B cell (primary cell): ENCODE results near the gene PRSS33. TPM values are rescaled to one million over a fixed set of nuclear protein-coding genes. Genes with fewer than 3 reads are reported as not detected.

ENCODE experiments used
- ATAC-seq: fragments of 200-7000 bp; cut with Tn5 transposase; one replicate; pipeline ENCODE4 v1.10.0; 2021; ENCODE audit warnings: low read depth, mild to moderate bottlenecking, moderate number of reproducible peaks, moderate library complexity
- CTCF ChIA-PET: fragments of 350-600 bp; sonication (Branson Sonifier 250); formaldehyde crosslinking; loops from one replicate; lab custom pipeline; 2021; ENCODE audit warnings: antibody characterized with exemption, inconsistent platforms; lab: Charles Lee
- POLR2A ChIA-PET: fragments of 350-600 bp; sonication (Branson Sonifier 250); formaldehyde crosslinking; loops from one replicate; lab custom pipeline; 2021; ENCODE audit warnings: antibody characterized with exemption; lab: Charles Lee
- DNase-seq: peaks from one replicate; pipeline ENCODE4 v3.0.0; 2013
- H2AFZ ChIP-seq: 2 replicates; pipeline ENCODE4 v1.6.1; 2012; ENCODE audit warnings: mild to moderate bottlenecking, low read depth, low read length; ENCODE audit not compliant: insufficient read depth, poor library complexity, severe bottlenecking
- H3K27ac ChIP-seq, 2 donors: 1 replicate in 1 of 2; 2 replicates in 1 of 2; pipeline ENCODE4 v1.5.1; 2012 to 2013; ENCODE audit warnings: low read length in 2 of 2, mild to moderate bottlenecking in 2 of 2, moderate library complexity in 1 of 2
- H3K27me3 ChIP-seq, 4 experiments: fragments of 200-600 bp in 1 of 4; sonication (generic) in 1 of 4; replicated peaks in 1 of 4; 1 replicate in 2 of 4; 2 replicates in 2 of 4; pipeline versions ENCODE4 v1.6.1 to v1.7.0; 2013 to 2016; ENCODE audit warnings: low read length in 3 of 4, mild to moderate bottlenecking in 2 of 4, mixed read lengths in 1 of 4, moderate library complexity in 1 of 4; ENCODE audit not compliant: insufficient read depth in 4 of 4, control insufficient read depth in 3 of 4; ENCODE audit errors: control extremely low read depth in 1 of 4
- H3K36me3 ChIP-seq, 2 experiments: replicated peaks in 1 of 2; 1 replicate in 1 of 2; 2 replicates in 1 of 2; pipeline versions ENCODE4 v1.6.1 to v1.7.1; 2013; ENCODE audit warnings: low read length in 1 of 2; ENCODE audit not compliant: insufficient read depth in 2 of 2, control insufficient read depth in 1 of 2; ENCODE audit errors: control extremely low read depth in 1 of 2, extremely low read depth in 1 of 2
- H3K4me1 ChIP-seq, 2 donors: fragments of 200-600 bp in 1 of 2; sonication (generic) in 1 of 2; 1 replicate in 1 of 2; 2 replicates in 1 of 2; pipeline versions ENCODE4 v1.5.1 to v1.6.1; 2013 to 2017; ENCODE audit warnings: low read length in 2 of 2; ENCODE audit not compliant: control insufficient read depth in 2 of 2, insufficient read depth in 2 of 2
- H3K4me2 ChIP-seq: replicated peaks from 2 replicates; pipeline ENCODE3; 2012; ENCODE audit warnings: mild to moderate bottlenecking, low read depth, low read length; ENCODE audit not compliant: poor library complexity, severe bottlenecking
- H3K4me3 ChIP-seq, 5 experiments: fragments of 200-600 bp in 1 of 5; sonication (generic) in 1 of 5; 1 replicate in 3 of 5; 2 replicates in 2 of 5; pipeline versions ENCODE4 v1.5.1 to v1.7.0; 2011 to 2016; ENCODE audit warnings: low read length in 4 of 5, mild to moderate bottlenecking in 4 of 5, low read depth in 2 of 5, control low read depth in 1 of 5, moderate library complexity in 1 of 5; ENCODE audit not compliant: insufficient read depth in 1 of 5; ENCODE audit errors: control extremely low read depth in 1 of 5, extremely low read depth in 1 of 5
- H3K79me2 ChIP-seq: fragments of 200-600 bp; sonication (generic); one replicate; pipeline ENCODE4 v1.6.0; 2016; ENCODE audit warnings: low read length; ENCODE audit not compliant: control insufficient read depth, insufficient read depth
- H3K9ac ChIP-seq: fragments of 200-600 bp; sonication (generic); 2 replicates; pipeline ENCODE4 v1.6.1; 2017; ENCODE audit warnings: mild to moderate bottlenecking, low read length, moderate library complexity
- H3K9me3 ChIP-seq, 3 donors: one replicate each; pipeline versions ENCODE4 v1.6.1 to v1.7.1; 2013; ENCODE audit warnings: low read length in 2 of 3; ENCODE audit not compliant: control insufficient read depth in 2 of 3, insufficient read depth in 1 of 3; ENCODE audit errors: control extremely low read depth in 1 of 3
- H4K20me1 ChIP-seq: 2 replicates; pipeline ENCODE4 v1.6.0; 2012; ENCODE audit warnings: mild to moderate bottlenecking, low read length; ENCODE audit not compliant: insufficient read depth, control insufficient read depth, poor library complexity, severe bottlenecking
- H3K27ac Mint-ChIP-seq: one replicate; pipeline ENCODE4 v1.8.0; 2021; ENCODE audit warnings: mixed read lengths
- H3K27me3 Mint-ChIP-seq: one replicate; pipeline ENCODE4 v1.8.0; 2021; ENCODE audit warnings: mixed read lengths
- H3K4me1 Mint-ChIP-seq: one replicate; pipeline ENCODE4 v1.8.0; 2021; ENCODE audit warnings: mixed read lengths
- H3K4me3 Mint-ChIP-seq: one replicate; pipeline ENCODE4 v1.8.0; 2021; ENCODE audit warnings: mixed read lengths
- H3K9me3 Mint-ChIP-seq: one replicate; pipeline ENCODE4 v1.8.0; 2022; ENCODE audit warnings: mixed read lengths; ENCODE audit not compliant: insufficient read depth
- EZH2 ChIP-seq: IDR thresholded peaks from 2 replicates; pipeline ENCODE4 v1.6.1; 2012; ENCODE audit warnings: borderline replicate concordance, low read depth, mild to moderate bottlenecking, moderate library complexity, low read length; ENCODE audit not compliant: insufficient read depth, poor library complexity, severe bottlenecking
- WGBS: methylation state at CpG from one replicate; pipeline ENCODE4 v1.1.5; 2013; ENCODE audit warnings: missing lambda C conversion rate; ENCODE audit not compliant: insufficient coverage; 5-methylcytosine and 5-hydroxymethylcytosine counted together
- intact Hi-C: fragments of 100-400 bp; cut with micrococcal nuclease; formaldehyde crosslinking; loops from one replicate; pipeline ENCODE4 v1.10.0; 2022
- polyA plus RNA-seq: library from polyadenylated mRNA; depleted of rRNA; stranded (reverse); fragments of >200 nt; gene quantifications from 2 replicates; pipeline ENCODE4 v1.2.3, GENCODE V29; 2012
- total RNA-seq, 2 donors: library from RNA; stranded (reverse); fragments of 120-200 nt in 1 of 2; gene quantifications; 1 replicate in 1 of 2; 2 replicates in 1 of 2; pipeline versions ENCODE4 v1.2.3 to v1.2.4, GENCODE V29; 2013 to 2022
- TF ChIP-seq, protein P1 (sequence below): fragments of 200-600 bp; IDR thresholded peaks from one replicate; pipeline ENCODE4 v1.8.0; 2022; ENCODE audit warnings: antibody characterized with exemption, mild to moderate bottlenecking

PRSS33 gene
- total and polyA plus RNA-seq, 2 donors (not counting 1 experiment from before 2014, with no cell fraction given) = not detected

DNA sequence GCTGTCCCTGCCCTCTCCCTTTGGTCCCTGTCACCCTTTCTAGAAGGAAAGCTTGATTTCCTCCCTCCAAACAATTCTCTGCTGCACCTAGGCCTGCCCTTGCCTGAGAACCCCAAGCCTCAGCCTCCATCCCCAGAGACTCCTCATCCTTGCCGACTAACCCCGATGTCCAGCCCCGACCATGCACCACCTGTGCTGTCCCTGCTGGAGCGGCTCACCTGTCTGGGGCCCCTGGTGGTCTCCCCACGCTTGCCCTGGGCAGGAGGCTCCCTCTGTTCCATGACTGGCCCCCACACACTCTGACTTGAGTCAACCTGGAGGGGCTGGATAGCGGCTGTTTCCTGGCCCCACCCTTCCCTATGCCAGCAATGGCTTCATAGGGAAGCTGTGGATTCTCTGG is 46.9 kb downstream of the PRSS33 start:
- no peaks in the 10 kb centered on the region for H3K9me3 ChIP-seq
- 95% methylated on average over 6 of the region's 6 CpGs for WGBS
- H3K4me1 ChIP-seq = no peaks in the 10 kb centered on the region
- no peak overlapping the region for H3K4me3 Mint-ChIP-seq
- H3K36me3 ChIP-seq = no peaks in the 10 kb centered on the region
- peaks cover 0 to 6% (median 0%) of the 10 kb centered on the region in 4 experiments for H3K27me3 ChIP-seq
- no peak overlapping the region for H3K27ac ChIP-seq
- H3K27me3 Mint-ChIP-seq = no peaks in the 10 kb centered on the region
- H3K4me1 Mint-ChIP-seq = no peaks in the 10 kb centered on the region
- no peak overlapping the region for H2AFZ ChIP-seq
- no peak overlapping the region for H3K27ac Mint-ChIP-seq
- H3K4me3 ChIP-seq = no peak overlapping the region
- H3K9me3 Mint-ChIP-seq = no peaks in the 10 kb centered on the region
- POLR2A ChIA-PET = no interaction called here
- no peak for ATAC-seq
- no peak overlapping the region for H3K9ac ChIP-seq
- DNase-seq = no peak
- no peaks in the 10 kb centered on the region for H4K20me1 ChIP-seq
- no peak overlapping the region for H3K4me2 ChIP-seq
- no peaks in the 10 kb centered on the region for H3K79me2 ChIP-seq
- intact Hi-C loops = no loop called here
- CTCF ChIA-PET = no interaction called here
- TF ChIP-seq, protein P1, sequence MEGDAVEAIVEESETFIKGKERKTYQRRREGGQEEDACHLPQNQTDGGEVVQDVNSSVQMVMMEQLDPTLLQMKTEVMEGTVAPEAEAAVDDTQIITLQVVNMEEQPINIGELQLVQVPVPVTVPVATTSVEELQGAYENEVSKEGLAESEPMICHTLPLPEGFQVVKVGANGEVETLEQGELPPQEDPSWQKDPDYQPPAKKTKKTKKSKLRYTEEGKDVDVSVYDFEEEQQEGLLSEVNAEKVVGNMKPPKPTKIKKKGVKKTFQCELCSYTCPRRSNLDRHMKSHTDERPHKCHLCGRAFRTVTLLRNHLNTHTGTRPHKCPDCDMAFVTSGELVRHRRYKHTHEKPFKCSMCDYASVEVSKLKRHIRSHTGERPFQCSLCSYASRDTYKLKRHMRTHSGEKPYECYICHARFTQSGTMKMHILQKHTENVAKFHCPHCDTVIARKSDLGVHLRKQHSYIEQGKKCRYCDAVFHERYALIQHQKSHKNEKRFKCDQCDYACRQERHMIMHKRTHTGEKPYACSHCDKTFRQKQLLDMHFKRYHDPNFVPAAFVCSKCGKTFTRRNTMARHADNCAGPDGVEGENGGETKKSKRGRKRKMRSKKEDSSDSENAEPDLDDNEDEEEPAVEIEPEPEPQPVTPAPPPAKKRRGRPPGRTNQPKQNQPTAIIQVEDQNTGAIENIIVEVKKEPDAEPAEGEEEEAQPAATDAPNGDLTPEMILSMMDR = no peak
- TF ChIP-seq EZH2 = no peak

DNA sequence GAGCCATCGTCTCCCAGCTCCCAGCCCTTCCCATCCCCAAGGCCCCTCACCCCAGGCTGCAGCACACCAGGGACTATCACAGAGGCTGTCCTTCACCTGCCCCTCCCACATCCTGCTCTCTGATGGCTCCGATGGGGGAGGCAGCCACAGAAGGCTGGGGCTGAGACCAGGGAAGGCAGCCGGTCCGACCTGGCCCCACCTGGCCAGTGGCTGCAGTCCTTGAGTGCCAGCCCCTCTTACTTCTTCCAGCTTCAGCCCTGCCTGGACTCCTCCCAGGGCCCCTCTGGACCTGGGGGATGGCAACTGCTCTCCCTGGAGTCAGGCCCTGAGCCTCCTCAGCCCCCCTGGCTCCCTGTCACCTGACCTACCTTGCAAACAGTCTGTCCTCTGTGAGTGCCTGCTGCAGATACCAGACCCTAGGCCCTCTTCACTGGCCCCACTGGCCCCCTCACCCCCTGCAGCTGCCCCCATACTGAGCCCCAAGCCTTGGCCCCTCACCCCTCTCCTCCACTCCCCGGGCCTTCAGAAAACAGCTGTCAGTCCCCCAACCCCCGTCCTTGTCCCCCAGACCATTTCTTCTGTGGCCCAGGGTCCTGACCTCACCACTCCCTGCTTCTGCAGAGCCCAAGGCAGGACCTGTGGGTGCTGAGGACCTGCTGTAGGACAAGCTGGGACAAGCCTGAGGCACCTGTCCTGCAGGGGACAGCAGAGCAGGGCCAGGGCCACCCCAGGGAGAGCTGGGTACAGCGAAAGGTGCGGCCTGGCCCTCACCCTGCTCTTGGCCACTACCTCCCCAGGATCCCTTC is 47.5 kb downstream of the PRSS33 start:
- H3K4me2 ChIP-seq = no peak overlapping the region
- no peaks in the 10 kb centered on the region for H3K79me2 ChIP-seq
- Mint-ChIP-seq H3K27ac (no peak overlapping the region), H3K4me3 (no peak overlapping the region), H3K9me3 (no peaks in the 10 kb centered on the region), H3K4me1 (no peaks in the 10 kb centered on the region), H3K27me3 (peaks cover 2% of the 10 kb centered on the region)
- no peak overlapping the region for H3K27ac ChIP-seq
- H3K9ac ChIP-seq = no peak overlapping the region
- DNase-seq (no peak), ATAC-seq (no peak)
- POLR2A ChIA-PET = no interaction called here
- no peaks in the 10 kb centered on the region for H3K36me3 ChIP-seq
- WGBS = 89% methylated on average over 7 of the region's 8 CpGs
- no peaks in the 10 kb centered on the region for H3K4me1 ChIP-seq
- H2AFZ ChIP-seq = no peak overlapping the region
- TF ChIP-seq, protein P1 = no peak
- no peak for TF ChIP-seq EZH2
- no peaks in the 10 kb centered on the region for H3K9me3 ChIP-seq
- intact Hi-C loops = no loop called here
- peaks cover 0 to 6% (median 0%) of the 10 kb centered on the region in 4 experiments for H3K27me3 ChIP-seq
- no peak overlapping the region for H3K4me3 ChIP-seq
- CTCF ChIA-PET = interaction anchor here (1.2 kb wide), 1 partner anchor 18 kb away, joined by 3 read pairs; no protein-coding TSS in a partner anchor
- no peaks in the 10 kb centered on the region for H4K20me1 ChIP-seq
